ENCODE results near the gene CD320.

GRCh38 chr19:8307400-8307964 lies 676 bp downstream of the CD320 start:
- TF ChIP-seq TAF1 (IDR thresholded peaks at IDR 0.05; ENCODE audit: low read depth) (no peak), USF1 (IDR thresholded peaks at IDR 0.05) (no peak), EP300 (IDR thresholded peaks at IDR 0.05; ENCODE audit: borderline replicate concordance) (no peak), CREB1 (IDR thresholded peaks at IDR 0.05; ENCODE audit: low read depth) (no peak), MAX (IDR thresholded peaks at IDR 0.05) (no peak), TEAD4 (IDR thresholded peaks at IDR 0.05) (no peak)
